Ectodermal cell (in vitro differentiated cells): ENCODE results near the gene KCNMB2.

Source experiments
- H3K27ac ChIP-seq: 2 replicates; pipeline ENCODE4 v1.7.0; 2013; ENCODE audit warnings: mild to moderate bottlenecking, low read depth, low read length; ENCODE audit not compliant: insufficient read depth, poor library complexity, severe bottlenecking
- H3K27me3 ChIP-seq: 2 replicates; pipeline ENCODE4 v1.7.0; 2013; ENCODE audit warnings: mild to moderate bottlenecking, low read length; ENCODE audit not compliant: insufficient read depth, control insufficient read depth, poor library complexity, severe bottlenecking
- H3K36me3 ChIP-seq: one replicate; pipeline ENCODE4 v1.7.0; 2013; ENCODE audit warnings: low read length; ENCODE audit not compliant: control insufficient read depth, insufficient read depth
- H3K4me1 ChIP-seq: one replicate; pipeline ENCODE4 v1.7.0; 2013; ENCODE audit warnings: low read length; ENCODE audit not compliant: control insufficient read depth, insufficient read depth
- H3K4me3 ChIP-seq: 2 replicates; pipeline ENCODE4 v1.7.0; 2013; ENCODE audit warnings: low read depth, low read length, control low read depth; ENCODE audit not compliant: insufficient read depth
- H3K9me3 ChIP-seq: 2 replicates; pipeline ENCODE4 v1.7.0; 2013; ENCODE audit warnings: mild to moderate bottlenecking, low read length, moderate library complexity; ENCODE audit not compliant: control insufficient read depth
- WGBS, 2 experiments: methylation state at CpG; one replicate each; pipeline ENCODE4 v1.1.7; 2013; ENCODE audit warnings: missing lambda C conversion rate in 2 of 2; 5-methylcytosine and 5-hydroxymethylcytosine counted together

The KCNMB2 gene

DNA sequence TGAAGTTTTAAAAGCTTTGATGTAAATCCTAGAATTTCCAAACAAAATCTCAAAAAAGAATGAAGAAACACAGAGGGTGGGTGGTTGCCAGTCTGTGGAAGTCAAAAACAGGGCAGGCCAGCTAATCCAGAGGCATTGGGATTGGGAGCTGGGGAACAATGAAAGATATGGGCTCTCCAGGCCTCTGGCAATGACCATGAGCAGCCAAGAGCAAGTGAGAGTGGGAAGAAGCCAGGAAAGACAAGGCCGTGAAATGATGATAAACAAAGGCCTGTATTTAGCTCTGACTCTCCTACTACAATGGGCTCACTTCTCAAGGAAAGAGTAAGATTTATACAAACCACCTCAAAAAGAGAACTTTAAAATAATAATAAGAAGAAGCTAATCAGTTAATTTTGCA, 286.9 kb downstream of the KCNMB2 start:
- WGBS, 2 experiments: 75 to 88% methylated on average over 1 of the region's 1 CpG
- Histone ChIP-seq H3K27me3 (no peaks in the 10 kb centered on the region), H3K4me3 (no peak overlapping the region), H3K27ac (no peak overlapping the region), H3K9me3 (no peaks in the 10 kb centered on the region), H3K36me3 (no peaks in the 10 kb centered on the region), H3K4me1 (no peaks in the 10 kb centered on the region)

DNA sequence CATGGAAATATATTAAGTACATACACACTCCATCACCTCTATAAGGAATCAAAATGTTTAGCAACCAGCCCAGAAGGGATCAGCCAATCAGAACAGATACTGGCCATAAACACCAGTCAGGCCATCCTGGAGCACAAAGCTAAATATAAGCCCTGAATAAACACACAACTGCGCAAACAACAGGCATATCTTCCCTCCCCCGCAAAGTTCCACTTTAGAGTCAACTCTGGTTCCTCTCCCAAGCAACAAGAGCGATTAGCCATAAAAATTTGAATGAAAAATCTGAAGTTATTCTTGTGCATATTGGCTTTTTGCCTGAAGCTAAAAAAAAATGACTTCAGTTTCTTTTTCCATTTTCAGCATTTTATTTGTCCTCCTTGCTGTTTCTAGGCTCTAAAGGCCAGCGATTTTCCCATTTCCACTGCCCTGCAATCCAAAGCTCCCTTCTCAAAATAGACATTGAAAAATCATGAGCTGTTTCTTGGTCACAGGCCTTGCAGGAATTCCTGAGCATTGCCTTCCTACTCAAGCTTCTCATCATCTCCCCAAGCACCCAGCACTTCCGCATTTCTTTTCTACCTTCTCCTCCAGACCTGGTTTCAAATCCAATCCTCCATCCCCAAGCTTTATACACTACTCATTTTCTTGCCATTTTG, 287.5 kb downstream of the KCNMB2 start:
- 87 to 93% methylated on average over 4 to 5 of the region's 5 CpGs for WGBS, 2 experiments
- no peak overlapping the region for H3K27ac ChIP-seq
- H3K4me3 ChIP-seq: no peak overlapping the region
- no peaks in the 10 kb centered on the region for H3K36me3 ChIP-seq
- no peaks in the 10 kb centered on the region for H3K9me3 ChIP-seq
- no peaks in the 10 kb centered on the region for H3K27me3 ChIP-seq
- H3K4me1 ChIP-seq: no peaks in the 10 kb centered on the region

GRCh38 chr3:178826435-178827123, 290.3 kb downstream of the KCNMB2 start:
- WGBS, 2 experiments: 69 to 71% methylated on average over 4 of the region's 4 CpGs
- Histone ChIP-seq H3K27me3 (no peaks in the 10 kb centered on the region), H3K36me3 (no peaks in the 10 kb centered on the region), H3K27ac (no peak overlapping the region), H3K4me1 (no peaks in the 10 kb centered on the region), H3K9me3 (no peaks in the 10 kb centered on the region), H3K4me3 (no peak overlapping the region)

GRCh38 chr3:178827285-178827856, 291.1 kb downstream of the KCNMB2 start:
- Histone ChIP-seq H3K4me1 (no peaks in the 10 kb centered on the region), H3K27me3 (no peaks in the 10 kb centered on the region), H3K27ac (no peak overlapping the region), H3K4me3 (no peak overlapping the region), H3K36me3 (no peaks in the 10 kb centered on the region), H3K9me3 (no peaks in the 10 kb centered on the region)

DNA sequence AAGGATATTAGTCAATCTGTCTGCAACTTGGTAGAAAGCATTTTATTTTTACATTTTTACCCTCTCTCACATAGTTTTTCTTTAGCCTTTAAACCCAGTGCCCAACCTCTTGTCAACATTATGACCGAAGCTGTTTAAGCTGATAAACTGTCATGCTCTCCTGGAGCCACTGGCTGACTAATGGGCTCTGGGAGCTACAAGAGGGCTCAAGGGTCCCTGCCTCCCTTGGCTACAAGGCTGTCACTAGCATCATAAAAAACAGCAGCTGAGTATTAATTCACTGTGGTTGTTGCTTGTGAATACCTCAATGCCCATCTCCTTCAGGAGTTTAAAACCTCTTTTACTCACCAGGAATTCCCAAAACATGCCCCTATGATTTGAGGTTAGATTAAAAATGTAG, 297.5 kb downstream of the KCNMB2 start:
- no peaks in the 10 kb centered on the region for H3K36me3 ChIP-seq
- no peaks in the 10 kb centered on the region for H3K4me1 ChIP-seq
- H3K27me3 ChIP-seq: no peaks in the 10 kb centered on the region
- no peak overlapping the region for H3K4me3 ChIP-seq
- 88 to 94% methylated on average over 1 of the region's 1 CpG for WGBS, 2 experiments
- no peaks in the 10 kb centered on the region for H3K9me3 ChIP-seq
- H3K27ac ChIP-seq: no peak overlapping the region

- Histone ChIP-seq H3K27me3 (no peaks in the 10 kb centered on the region), H3K27ac (no peak overlapping the region), H3K9me3 (no peaks in the 10 kb centered on the region), H3K4me3 (no peak overlapping the region), H3K36me3 (no peaks in the 10 kb centered on the region), H3K4me1 (no peaks in the 10 kb centered on the region)
- WGBS, 2 experiments: 100% methylated on average over 2 to 3 of the region's 3 CpGs
These were observed 298.8 kb downstream of the KCNMB2 start for GRCh38 chr3:178835033-178835432.

DNA sequence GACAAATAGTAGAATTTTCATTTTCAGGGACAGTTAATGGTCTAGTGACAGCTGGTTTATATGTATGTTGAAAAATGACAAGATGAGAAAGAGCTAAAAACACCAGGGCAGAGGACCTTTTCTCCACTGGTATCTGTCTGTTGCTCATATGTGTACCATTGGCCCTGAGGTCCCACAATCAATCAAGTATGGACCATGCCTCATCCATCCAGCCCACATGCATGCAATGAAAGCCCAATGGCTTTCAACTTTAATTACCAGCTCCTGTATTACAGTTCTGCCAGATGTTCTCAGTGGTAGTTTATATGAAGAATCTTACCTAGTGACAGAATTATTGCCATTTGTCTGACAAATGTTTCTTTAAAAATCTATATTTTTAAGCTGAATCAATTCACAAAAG, 301.3 kb downstream of the KCNMB2 start:
- H3K4me3 ChIP-seq: no peak overlapping the region
- no peaks in the 10 kb centered on the region for H3K4me1 ChIP-seq
- H3K27me3 ChIP-seq: no peaks in the 10 kb centered on the region
- no peaks in the 10 kb centered on the region for H3K36me3 ChIP-seq
- no peak overlapping the region for H3K27ac ChIP-seq
- no peaks in the 10 kb centered on the region for H3K9me3 ChIP-seq

- Histone ChIP-seq H3K27ac (no peak overlapping the region), H3K27me3 (no peaks in the 10 kb centered on the region), H3K4me3 (no peak overlapping the region), H3K36me3 (no peaks in the 10 kb centered on the region), H3K9me3 (no peaks in the 10 kb centered on the region), H3K4me1 (no peaks in the 10 kb centered on the region)
These were observed 304.4 kb downstream of the KCNMB2 start for GRCh38 chr3:178840586-178840985.

GRCh38 chr3:178841011-178841410, 304.8 kb downstream of the KCNMB2 start:
- Histone ChIP-seq H3K4me1 (no peaks in the 10 kb centered on the region), H3K27me3 (no peaks in the 10 kb centered on the region), H3K9me3 (no peaks in the 10 kb centered on the region), H3K27ac (no peak overlapping the region), H3K36me3 (no peaks in the 10 kb centered on the region), H3K4me3 (no peak overlapping the region)

GRCh38 chr3:178844916-178845315, 308.7 kb downstream of the KCNMB2 start:
- Histone ChIP-seq H3K36me3 (no peaks in the 10 kb centered on the region), H3K4me3 (no peak overlapping the region), H3K27me3 (no peaks in the 10 kb centered on the region), H3K9me3 (no peaks in the 10 kb centered on the region), H3K4me1 (no peaks in the 10 kb centered on the region), H3K27ac (no peak overlapping the region)
- 84 to 100% methylated on average over 1 to 2 of the region's 2 CpGs for WGBS, 2 experiments
